ENCODE data around the gene CDK14. TPM values are rescaled to one million over a fixed set of nuclear protein-coding genes. Genes with fewer than 3 reads are reported as not detected.
"Not testable (repeated sequence)": the region's sequence is repeated elsewhere in the genome, so short reads cannot be mapped to it uniquely, and the experiment has no call there.

The CDK14 gene
- total RNA-seq, 1 donor from 2014 or later, result 64.6 TPM

- Mint-ChIP-seq H3K27ac (no peak overlapping the region), H3K4me1 (peaks cover 32% of the 10 kb centered on the region), H3K27me3 (ENCODE audit: low read depth) (no peaks in the 10 kb centered on the region), H3K36me3 (peaks cover 10% of the 10 kb centered on the region), H3K4me3 (no peak overlapping the region), H3K9me3 (peaks cover 6% of the 10 kb centered on the region)
- no peak for DNase-seq (ENCODE audit: low spot score in 2 of 2, unreplicated experiment in 2 of 2)
- no peak for TF ChIP-seq CTCF (IDR thresholded peaks at IDR 0.05; ENCODE audit: unreplicated experiment)
Measured at GRCh38 chr7:90769036-90769435, 172.9 kb downstream of the CDK14 start.

DNA sequence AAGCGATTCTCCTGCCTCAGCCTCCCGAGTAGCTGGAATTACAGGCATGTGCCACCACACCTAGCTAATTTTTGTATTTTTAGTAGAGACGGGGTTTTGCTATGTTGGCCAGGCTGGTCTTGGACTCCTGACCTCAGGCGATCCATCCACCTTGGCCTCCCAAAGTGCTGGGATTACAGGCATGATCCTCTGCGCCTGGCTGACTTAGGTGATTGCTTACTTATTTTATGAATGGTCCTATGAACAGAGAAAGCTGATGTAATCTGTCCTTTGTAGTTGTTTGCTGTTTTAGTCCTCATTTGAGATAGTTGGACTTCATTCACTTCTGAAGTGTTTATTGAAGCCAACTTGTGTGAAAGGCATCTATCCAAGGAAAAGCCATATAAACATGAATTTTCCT is 173.4 kb downstream of the CDK14 start:
- not testable (repeated sequence) for DNase-seq (ENCODE audit: low spot score in 2 of 2, unreplicated experiment in 2 of 2); H3K27me3 Mint-ChIP-seq (ENCODE audit: low read depth); H3K27ac Mint-ChIP-seq; H3K4me3 Mint-ChIP-seq; H3K36me3 Mint-ChIP-seq; H3K9me3 Mint-ChIP-seq
- peaks cover 30% of the 10 kb centered on the region for H3K4me1 Mint-ChIP-seq

GRCh38 chr7:90771281-90771680 is 175.2 kb downstream of the CDK14 start:
- H3K4me1 Mint-ChIP-seq, result peaks cover 27% of the 10 kb centered on the region
- no peaks in the 10 kb centered on the region for H3K27me3 Mint-ChIP-seq (ENCODE audit: low read depth)
- TF ChIP-seq CTCF (IDR thresholded peaks at IDR 0.05; ENCODE audit: unreplicated experiment), result no peak
- H3K4me3 Mint-ChIP-seq, result no peak overlapping the region
- peaks cover 10% of the 10 kb centered on the region for H3K36me3 Mint-ChIP-seq
- DNase-seq (ENCODE audit: low spot score in 2 of 2, unreplicated experiment in 2 of 2), result no peak
- H3K9me3 Mint-ChIP-seq, result peaks cover 6% of the 10 kb centered on the region
- H3K27ac Mint-ChIP-seq, result no peak overlapping the region

GRCh38 chr7:90772410-90772809 is 176.3 kb downstream of the CDK14 start:
- no peak for DNase-seq (ENCODE audit: low spot score in 2 of 2, unreplicated experiment in 2 of 2)
- no peaks in the 10 kb centered on the region for H3K27me3 Mint-ChIP-seq (ENCODE audit: low read depth)
- H3K36me3 Mint-ChIP-seq, result peaks cover 10% of the 10 kb centered on the region
- peaks cover 6% of the 10 kb centered on the region for H3K9me3 Mint-ChIP-seq
- H3K27ac Mint-ChIP-seq, result no peak overlapping the region
- TF ChIP-seq CTCF (IDR thresholded peaks at IDR 0.05; ENCODE audit: unreplicated experiment), result no peak
- H3K4me3 Mint-ChIP-seq, result no peak overlapping the region
- H3K4me1 Mint-ChIP-seq, result peaks cover 16% of the 10 kb centered on the region

GRCh38 chr7:90773269-90773668 is 177.1 kb downstream of the CDK14 start:
- DNase-seq (ENCODE audit: low spot score in 2 of 2, unreplicated experiment in 2 of 2), result no peak
- Mint-ChIP-seq H3K36me3 (peaks cover 10% of the 10 kb centered on the region), H3K4me1 (peaks cover 8% of the 10 kb centered on the region), H3K4me3 (no peak overlapping the region), H3K27me3 (ENCODE audit: low read depth) (no peaks in the 10 kb centered on the region), H3K27ac (no peak overlapping the region), H3K9me3 (peaks cover 6% of the 10 kb centered on the region)
- TF ChIP-seq CTCF (IDR thresholded peaks at IDR 0.05; ENCODE audit: unreplicated experiment), result no peak

GRCh38 chr7:90774706-90775105 is 178.6 kb downstream of the CDK14 start:
- H3K9me3 Mint-ChIP-seq, result peaks cover 6% of the 10 kb centered on the region
- H3K36me3 Mint-ChIP-seq, result peaks cover 10% of the 10 kb centered on the region
- no peaks in the 10 kb centered on the region for H3K27me3 Mint-ChIP-seq (ENCODE audit: low read depth)
- no peak overlapping the region for H3K27ac Mint-ChIP-seq
- TF ChIP-seq CTCF (IDR thresholded peaks at IDR 0.05; ENCODE audit: unreplicated experiment), result no peak
- H3K4me1 Mint-ChIP-seq, result peaks cover 8% of the 10 kb centered on the region
- no peak overlapping the region for H3K4me3 Mint-ChIP-seq
- DNase-seq (ENCODE audit: low spot score in 2 of 2, unreplicated experiment in 2 of 2), result no peak
